Measurements from ENCODE around the gene MLNR.

DNA sequence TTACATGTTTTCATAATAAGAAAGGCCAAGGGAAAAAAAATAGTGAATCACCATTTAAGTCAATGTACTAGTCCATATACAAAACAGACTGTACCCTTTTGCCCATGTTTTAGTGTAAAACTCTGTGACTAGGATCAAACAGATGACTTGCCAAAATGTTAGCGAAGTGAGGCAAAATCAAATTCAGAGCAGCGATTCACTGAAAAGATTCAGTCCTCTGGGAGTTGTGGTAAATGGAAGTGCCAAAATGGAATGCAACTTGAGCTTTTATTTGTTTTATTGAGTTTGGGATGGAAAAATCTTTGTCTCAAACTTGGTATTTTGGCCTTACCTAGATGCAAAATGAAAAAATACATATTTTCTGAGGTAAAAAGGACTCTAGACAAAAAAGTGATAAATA lies 36.7 kb downstream of the MLNR start:
- TF ChIP-seq, protein P1, sequence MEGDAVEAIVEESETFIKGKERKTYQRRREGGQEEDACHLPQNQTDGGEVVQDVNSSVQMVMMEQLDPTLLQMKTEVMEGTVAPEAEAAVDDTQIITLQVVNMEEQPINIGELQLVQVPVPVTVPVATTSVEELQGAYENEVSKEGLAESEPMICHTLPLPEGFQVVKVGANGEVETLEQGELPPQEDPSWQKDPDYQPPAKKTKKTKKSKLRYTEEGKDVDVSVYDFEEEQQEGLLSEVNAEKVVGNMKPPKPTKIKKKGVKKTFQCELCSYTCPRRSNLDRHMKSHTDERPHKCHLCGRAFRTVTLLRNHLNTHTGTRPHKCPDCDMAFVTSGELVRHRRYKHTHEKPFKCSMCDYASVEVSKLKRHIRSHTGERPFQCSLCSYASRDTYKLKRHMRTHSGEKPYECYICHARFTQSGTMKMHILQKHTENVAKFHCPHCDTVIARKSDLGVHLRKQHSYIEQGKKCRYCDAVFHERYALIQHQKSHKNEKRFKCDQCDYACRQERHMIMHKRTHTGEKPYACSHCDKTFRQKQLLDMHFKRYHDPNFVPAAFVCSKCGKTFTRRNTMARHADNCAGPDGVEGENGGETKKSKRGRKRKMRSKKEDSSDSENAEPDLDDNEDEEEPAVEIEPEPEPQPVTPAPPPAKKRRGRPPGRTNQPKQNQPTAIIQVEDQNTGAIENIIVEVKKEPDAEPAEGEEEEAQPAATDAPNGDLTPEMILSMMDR (IDR thresholded peaks at IDR 0.05): no peak
- TF ChIP-seq POLR2A (IDR thresholded peaks at IDR 0.05): no peak

Measured in lower leg skin (tissue), 3 donors.